Activated effector memory CD4-positive, alpha-beta T cell treated with anti-CD3 and anti-CD28 coated beads, Interleukin-2, amount 50 U/mL, for 16 hours (primary cell): Measurements from ENCODE around the gene MAZ.

ENCODE experiments used
- DNase-seq: peaks from one replicate; pipeline ENCODE4 v3.0.0-alpha.2; 2020

Gene MAZ

DNA sequence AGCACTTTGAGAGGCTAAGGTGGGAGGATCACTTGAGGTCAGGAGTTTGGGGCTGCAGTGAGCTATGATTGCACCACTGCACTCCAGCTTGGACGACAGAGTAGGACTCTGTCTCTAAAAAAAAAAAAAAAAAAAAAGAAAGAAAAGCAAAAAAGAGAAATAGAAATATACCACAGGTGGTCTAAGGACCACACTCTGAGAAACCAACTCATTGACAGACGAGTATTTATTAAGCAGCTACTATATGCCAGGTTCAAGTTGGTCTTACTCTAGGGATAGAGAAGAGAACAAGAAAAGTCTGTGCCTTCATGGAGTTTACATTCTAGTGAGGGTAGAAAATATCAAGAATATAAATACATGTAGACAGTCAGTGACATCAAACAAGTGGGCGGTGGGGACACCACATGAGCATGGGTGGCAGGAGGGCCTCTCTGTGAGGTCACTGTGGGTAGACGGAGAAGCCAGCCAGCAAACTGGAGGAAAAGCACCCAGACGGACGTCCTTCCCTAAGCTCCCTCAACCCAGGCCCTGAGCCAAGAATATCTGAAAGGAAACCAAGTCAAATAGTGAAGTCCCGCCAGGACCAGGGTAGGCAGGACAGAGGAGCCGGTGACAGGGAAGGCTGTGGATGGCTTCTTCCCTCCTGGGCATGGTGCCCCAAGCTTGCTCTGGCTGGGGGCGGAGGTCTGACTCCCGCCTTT lies 52.0 kb downstream of the MAZ start:
- DNase-seq, result no peak

DNA sequence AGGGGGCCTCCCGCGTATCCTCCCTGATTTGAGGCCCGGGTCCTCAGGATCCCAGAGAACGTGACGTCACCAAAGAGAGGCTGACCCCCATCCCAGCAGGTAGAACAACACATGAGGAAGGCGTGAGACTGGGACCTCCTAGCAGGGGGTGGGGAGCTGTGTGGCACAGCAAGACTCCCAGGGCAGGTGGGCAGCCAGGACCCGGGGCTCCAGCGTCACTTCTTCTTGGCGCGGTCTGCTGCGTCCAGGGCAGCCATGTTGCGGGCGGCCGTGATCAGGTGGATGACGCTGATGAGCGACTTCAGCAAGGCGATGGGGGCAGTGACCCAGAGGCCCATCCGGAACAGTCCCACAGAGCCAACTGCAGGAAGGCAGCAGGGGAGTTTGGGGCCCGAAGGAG lies 52.6 kb downstream of the MAZ start:
- no peak for DNase-seq

DNA sequence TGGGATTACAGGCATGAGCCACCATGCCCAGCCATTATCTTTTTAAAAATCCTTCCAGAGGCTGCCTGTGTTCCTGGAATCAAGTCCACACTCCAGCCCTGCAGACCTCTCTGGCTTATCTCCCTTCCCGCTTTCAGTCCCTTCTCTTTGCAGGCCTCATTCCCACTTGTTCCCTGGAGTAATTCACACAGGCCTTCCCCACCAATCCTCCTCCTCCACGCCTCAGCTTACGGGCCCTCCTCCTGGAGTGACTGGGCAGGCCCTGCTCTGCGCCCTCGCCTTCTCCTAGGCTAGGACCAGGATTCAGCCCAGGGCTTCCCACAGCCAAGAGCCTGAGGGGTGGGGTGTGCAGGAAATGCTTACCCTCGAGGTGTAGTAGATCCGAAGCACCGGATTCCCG lies 53.9 kb downstream of the MAZ start:
- DNase-seq, result no peak
